ENCODE measurements around the gene RASSF4.

The RASSF4 gene

GRCh38 chr10:44954042-44954441 is 5.6 kb upstream of the RASSF4 start:
- POLR2A ChIA-PET: interaction anchor here (1.2 kb wide), 1 partner anchor 9 kb away, joined by 3 read pairs; no protein-coding TSS in a partner anchor

GRCh38 chr10:44954962-44955361 is 4.6 kb upstream of the RASSF4 start:
- TF ChIP-seq ZNF394 (tag by site-specific recombination; IDR thresholded peaks at IDR 0.05; ENCODE audit: borderline replicate concordance) (no peak), ZNF366 (tag by site-specific recombination; conservative IDR thresholded peaks at IDR 0.05) (peak; percentile 76), GLIS2 (tag by site-specific recombination; IDR thresholded peaks at IDR 0.05) (no peak), ZNF341 (tag by site-specific recombination; IDR thresholded peaks at IDR 0.05; ENCODE audit: low read depth) (no peak), ZNF391 (tag by site-specific recombination; IDR thresholded peaks at IDR 0.05; ENCODE audit: borderline replicate concordance, low read depth) (no peak), ZNF146 (tag by site-specific recombination; IDR thresholded peaks at IDR 0.05) (no peak), GLI4 (tag by site-specific recombination; IDR thresholded peaks at IDR 0.05) (no peak), ZNF513 (tag by site-specific recombination; IDR thresholded peaks at IDR 0.05) (no peak)
- Histone ChIP-seq H3K36me3 (ENCODE audit: control insufficient read depth in 2 of 2, insufficient read depth in 1 of 2, low read length in 2 of 2) (no peaks in the 10 kb centered on the region), H3K27ac (ENCODE audit: extremely low read depth, low read depth, low read length) (no peak overlapping the region), H3K9me3 (ENCODE audit: control insufficient read depth, insufficient read depth, low read depth, low read length) (no peaks in the 10 kb centered on the region), H3K4me1 (ENCODE audit: control insufficient read depth, insufficient read depth, low read length) (peaks cover 3% of the 10 kb centered on the region), H3K4me3 (ENCODE audit: low read depth, low read length) (no peak overlapping the region)
- POLR2A ChIA-PET: no interaction called here
- CTCF ChIA-PET: interaction anchor here (1.5 kb wide), 1 partner anchor 21 kb away, joined by 4 read pairs; no protein-coding TSS in a partner anchor

More at GRCh38 chr10:44954042-44954441, 5.6 kb upstream of the RASSF4 start:
- H3K36me3 ChIP-seq (ENCODE audit: control insufficient read depth in 2 of 2, insufficient read depth in 1 of 2, low read length in 2 of 2): no peaks in the 10 kb centered on the region
- H3K4me1 ChIP-seq (ENCODE audit: control insufficient read depth, insufficient read depth, low read length): peaks cover 5% of the 10 kb centered on the region
- TF ChIP-seq SALL2 (tag by site-specific recombination; IDR thresholded peaks at IDR 0.05; ENCODE audit: borderline replicate concordance): no peak
- TF ChIP-seq PRDM6 (tag by site-specific recombination; IDR thresholded peaks at IDR 0.05): 0 out of 2 replicates have a peak, but pooled peaks have one; percentile 14
- CTCF ChIA-PET: interaction anchor here (0.9 to 1.5 kb wide), 3 partner anchors 9 to 22 kb away, joined by 3 to 4 read pairs (median 3); no protein-coding TSS in a partner anchor
- no peak overlapping the region for H3K27ac ChIP-seq (ENCODE audit: extremely low read depth, low read depth, low read length)
- H3K9me3 ChIP-seq (ENCODE audit: control insufficient read depth, insufficient read depth, low read depth, low read length): no peaks in the 10 kb centered on the region
- no peak overlapping the region for H3K4me3 ChIP-seq (ENCODE audit: low read depth, low read length)

GRCh38 chr10:44955413-44956070 is 4.1 kb upstream of the RASSF4 start:
- ChIA-PET POLR2A (no interaction called here), CTCF (interaction anchor here (1.0 kb wide), 1 partner anchor 13 kb away, joined by 6 read pairs; no protein-coding TSS in a partner anchor)
- H3K9me3 ChIP-seq (ENCODE audit: control insufficient read depth, insufficient read depth, low read depth, low read length): no peaks in the 10 kb centered on the region
- H3K36me3 ChIP-seq (ENCODE audit: control insufficient read depth in 2 of 2, insufficient read depth in 1 of 2, low read length in 2 of 2): no peaks in the 10 kb centered on the region
- H3K27ac ChIP-seq (ENCODE audit: extremely low read depth, low read depth, low read length): no peak overlapping the region
- H3K4me1 ChIP-seq (ENCODE audit: control insufficient read depth, insufficient read depth, low read length): peaks cover 2% of the 10 kb centered on the region; the same call in 1 of the 2 replicates
- TF ChIP-seq ZNF548 (tag by site-specific recombination; IDR thresholded peaks at IDR 0.05) (no peak), ZNF623 (tag by site-specific recombination; IDR thresholded peaks at IDR 0.05) (no peak), ZNF747 (tag by site-specific recombination; IDR thresholded peaks at IDR 0.05) (no peak), ZNF785 (tag by site-specific recombination; IDR thresholded peaks at IDR 0.05) (no peak), PRDM1 (tag by site-specific recombination; IDR thresholded peaks at IDR 0.05) (no peak), AEBP2 (tag by site-specific recombination; IDR thresholded peaks at IDR 0.05; ENCODE audit: borderline replicate concordance) (no peak), IKZF3 (tag by site-specific recombination; IDR thresholded peaks at IDR 0.05) (no peak), ZNF10 (tag by site-specific recombination; IDR thresholded peaks at IDR 0.05) (no peak), ZNF701 (tag by site-specific recombination; IDR thresholded peaks at IDR 0.05) (no peak), OSR2 (tag by site-specific recombination; IDR thresholded peaks at IDR 0.05) (no peak), ZNF776 (tag by site-specific recombination; IDR thresholded peaks at IDR 0.05; ENCODE audit: borderline replicate concordance) (no peak), ZNF76 (tag by site-specific recombination; IDR thresholded peaks at IDR 0.05; ENCODE audit: borderline replicate concordance, low read depth) (no peak)
- no peak overlapping the region for H3K4me3 ChIP-seq (ENCODE audit: low read depth, low read length)
